Neural progenitor cell (in vitro differentiated cells): Measurements from ENCODE around the gene MRAP2. TPM values are rescaled to one million over a fixed set of nuclear protein-coding genes. Genes with fewer than 3 reads are reported as not detected.

Experiments
- DNase-seq: peaks from one replicate; pipeline ENCODE4 v3.0.0-alpha.2; 2016; ENCODE audit warnings: low spot score
- H2AFZ ChIP-seq: fragments of 200-600 bp; sonication (generic); replicated peaks from 2 replicates; pipeline ENCODE4 v1.6.1; 2016; ENCODE audit warnings: antibody characterized with exemption
- H3F3A ChIP-seq: fragments of 200-600 bp; sonication (generic); 2 replicates; pipeline ENCODE4 v1.6.1; 2016; ENCODE audit warnings: antibody characterized with exemption, low read depth
- H3K27ac ChIP-seq: fragments of 200-600 bp; sonication (generic); 2 replicates; pipeline ENCODE4 v1.5.1; 2016; ENCODE audit warnings: mild to moderate bottlenecking
- H3K27me3 ChIP-seq: fragments of 200-600 bp; sonication (generic); 2 replicates; pipeline ENCODE4 v1.6.1; 2016; ENCODE audit warnings: mild to moderate bottlenecking, moderate library complexity
- H3K36me3 ChIP-seq: fragments of 200-600 bp; sonication (generic); 2 replicates; pipeline ENCODE4 v1.5.1; 2016
- H3K4me1 ChIP-seq: fragments of 200-600 bp; sonication (generic); 2 replicates; pipeline ENCODE4 v1.6.1; 2016; ENCODE audit warnings: mixed run types
- H3K4me2 ChIP-seq: fragments of 200-600 bp; sonication (generic); 2 replicates; pipeline ENCODE4 v1.6.1; 2016
- H3K4me3 ChIP-seq: fragments of 200-600 bp; sonication (generic); 2 replicates; pipeline ENCODE4 v1.5.1; 2016
- H3K79me2 ChIP-seq: fragments of 200-600 bp; sonication (generic); 2 replicates; pipeline ENCODE4 v1.6.1; 2016; ENCODE audit warnings: low read depth
- H3K9ac ChIP-seq: fragments of 200-600 bp; sonication (generic); 2 replicates; pipeline ENCODE4 v1.6.1; 2016
- H3K9me3 ChIP-seq: fragments of 200-600 bp; sonication (generic); 2 replicates; pipeline ENCODE4 v1.5.1; 2016; ENCODE audit warnings: low read depth
- H4K20me1 ChIP-seq: fragments of 200-600 bp; sonication (generic); 2 replicates; pipeline ENCODE4 v1.6.1; 2016; ENCODE audit warnings: low read depth
- H3K27ac Mint-ChIP-seq: 3 replicates; pipeline ENCODE4 v1.8.0; 2021; ENCODE audit warnings: mixed read lengths
- H3K27me3 Mint-ChIP-seq: 2 replicates; pipeline ENCODE4 v1.8.0; 2022; ENCODE audit warnings: low read depth, mild to moderate bottlenecking, inconsistent platforms, moderate library complexity, mixed read lengths; ENCODE audit not compliant: insufficient read depth
- H3K36me3 Mint-ChIP-seq: 3 replicates; pipeline ENCODE4 v1.8.0; 2021; ENCODE audit warnings: mixed read lengths
- H3K4me1 Mint-ChIP-seq: 3 replicates; pipeline ENCODE4 v1.8.0; 2021; ENCODE audit warnings: mixed read lengths
- H3K4me3 Mint-ChIP-seq: 3 replicates; pipeline ENCODE4 v1.8.0; 2021; ENCODE audit warnings: mild to moderate bottlenecking, moderate library complexity, mixed read lengths
- H3K9me3 Mint-ChIP-seq: 3 replicates; pipeline ENCODE4 v1.8.0; 2020; ENCODE audit warnings: mixed read lengths
- CTCF ChIP-seq: fragments of 200-600 bp; sonication (generic); IDR thresholded peaks from 2 replicates; pipeline ENCODE4 v1.5.1; 2017; ENCODE audit warnings: antibody characterized with exemption, mild to moderate bottlenecking
- EZH2 ChIP-seq: fragments of 200-600 bp; sonication (generic); IDR thresholded peaks from 2 replicates; pipeline ENCODE4 v1.6.1; 2017; ENCODE audit warnings: antibody characterized with exemption, mild to moderate bottlenecking, moderate library complexity
- EZH2phosphoT487 ChIP-seq: fragments of 200-600 bp; sonication (generic); IDR thresholded peaks from 2 replicates; pipeline ENCODE4 v1.6.1; 2017; ENCODE audit warnings: antibody characterized with exemption
- total RNA-seq: library from RNA; depleted of rRNA; stranded (reverse); fragments of >200 nt; gene quantifications from 2 replicates; pipeline ENCODE4 v1.2.3, GENCODE V29; 2015; ENCODE audit warnings: low replicate concordance

The MRAP2 gene
- 0.59 and 0.75 TPM in 2 replicates for total RNA-seq

GRCh38 chr6:84033523-84034451 is at the start of gene MRAP2:
Gene MRAP2 (plus strand): TSS chr6:84033772. CDS start chr6:84055319, 21,547 bp downstream.
- H3K27me3 Mint-ChIP-seq: peaks cover 15% of the 10 kb centered on the region
- peaks cover 10% of the 10 kb centered on the region for H3K9me3 Mint-ChIP-seq
- no peaks in the 10 kb centered on the region for H3K79me2 ChIP-seq
- TF ChIP-seq EZH2 (peak; percentile 57), EZH2phosphoT487 (no peak)
- H3K4me3 Mint-ChIP-seq: peak within 1 kb of the TSS; percentile 86
- H3K36me3 ChIP-seq: no peaks in the 10 kb centered on the region
- H3K4me3 ChIP-seq: peak within 1 kb of the TSS; percentile 88
- DNase-seq: peak; percentile 78
- H3K4me2 ChIP-seq: peak within 1 kb of the TSS; percentile 94
- H3K27ac ChIP-seq: no peak within 1 kb of the TSS
- H3K27me3 ChIP-seq: peaks cover 38% of the 10 kb centered on the region
- H3K9me3 ChIP-seq: no peaks in the 10 kb centered on the region
- H3K36me3 Mint-ChIP-seq: no peaks in the 10 kb centered on the region
- no peak within 1 kb of the TSS for H3K27ac Mint-ChIP-seq
- H4K20me1 ChIP-seq: no peaks in the 10 kb centered on the region
- H3K9ac ChIP-seq: no peak within 1 kb of the TSS
- peaks cover 10% of the 10 kb centered on the region for H3K4me1 ChIP-seq
- H3F3A ChIP-seq: no peaks in the 10 kb centered on the region
- H3K4me1 Mint-ChIP-seq: peaks cover 6% of the 10 kb centered on the region
- peak within 1 kb of the TSS; percentile 97 for H2AFZ ChIP-seq

GRCh38 chr6:83984411-83984810 is 49.2 kb upstream of the MRAP2 start:
- no peak for DNase-seq
- Histone ChIP-seq H3K36me3 (peaks cover 6% of the 10 kb centered on the region), H4K20me1 (no peaks in the 10 kb centered on the region), H3K27ac (no peak overlapping the region), H3K4me2 (no peak overlapping the region), H3K79me2 (no peaks in the 10 kb centered on the region), H3K4me3 (no peak overlapping the region), H3K9me3 (peaks cover 6% of the 10 kb centered on the region), H3K4me1 (no peaks in the 10 kb centered on the region), H2AFZ (no peak overlapping the region), H3K27me3 (no peaks in the 10 kb centered on the region), H3K9ac (no peak overlapping the region), H3F3A (no peaks in the 10 kb centered on the region)
- no peak overlapping the region for H3K27ac Mint-ChIP-seq
- H3K4me3 Mint-ChIP-seq: no peak overlapping the region
- no peaks in the 10 kb centered on the region for H3K36me3 Mint-ChIP-seq
- H3K9me3 Mint-ChIP-seq: no peaks in the 10 kb centered on the region
- no peaks in the 10 kb centered on the region for H3K4me1 Mint-ChIP-seq
- peaks cover 2% of the 10 kb centered on the region for H3K27me3 Mint-ChIP-seq
- TF ChIP-seq EZH2 (no peak), EZH2phosphoT487 (no peak), CTCF (no peak)

GRCh38 chr6:83985308-83985713 is 48.3 kb upstream of the MRAP2 start:
- Histone ChIP-seq H3K79me2 (no peaks in the 10 kb centered on the region), H3K9me3 (peaks cover 6% of the 10 kb centered on the region), H3K4me3 (no peak overlapping the region), H4K20me1 (no peaks in the 10 kb centered on the region), H3K4me2 (no peak overlapping the region), H3K4me1 (no peaks in the 10 kb centered on the region), H3K9ac (no peak overlapping the region), H3F3A (no peaks in the 10 kb centered on the region), H3K36me3 (peaks cover 6% of the 10 kb centered on the region), H3K27ac (no peak overlapping the region), H2AFZ (no peak overlapping the region), H3K27me3 (no peaks in the 10 kb centered on the region)
- Mint-ChIP-seq H3K4me3 (no peak overlapping the region), H3K9me3 (no peaks in the 10 kb centered on the region), H3K4me1 (no peaks in the 10 kb centered on the region), H3K27ac (no peak overlapping the region), H3K36me3 (no peaks in the 10 kb centered on the region), H3K27me3 (peaks cover 2% of the 10 kb centered on the region)
- no peak for DNase-seq
- no peak for TF ChIP-seq CTCF

- Histone ChIP-seq H3F3A (no peaks in the 10 kb centered on the region), H3K4me2 (no peak overlapping the region), H3K9ac (no peak overlapping the region), H2AFZ (no peak overlapping the region), H3K36me3 (peaks cover 5% of the 10 kb centered on the region), H3K4me3 (no peak overlapping the region), H3K9me3 (peaks cover 3% of the 10 kb centered on the region), H4K20me1 (no peaks in the 10 kb centered on the region), H3K4me1 (no peaks in the 10 kb centered on the region), H3K27me3 (no peaks in the 10 kb centered on the region), H3K27ac (no peak overlapping the region), H3K79me2 (no peaks in the 10 kb centered on the region)
- Mint-ChIP-seq H3K4me3 (no peak overlapping the region), H3K36me3 (no peaks in the 10 kb centered on the region), H3K9me3 (no peaks in the 10 kb centered on the region), H3K27ac (no peak overlapping the region), H3K27me3 (peaks cover 2% of the 10 kb centered on the region), H3K4me1 (no peaks in the 10 kb centered on the region)
- no peak for DNase-seq
- TF ChIP-seq EZH2: no peak
- TF ChIP-seq EZH2phosphoT487: no peak
- TF ChIP-seq CTCF: no peak
Measured at GRCh38 chr6:83985715-83986114, 47.9 kb upstream of the MRAP2 start.
